Astrocyte (in vitro differentiated cells and primary cell): ENCODE measurements around the gene POLE. TPM values are rescaled to one million over a fixed set of nuclear protein-coding genes. Genes with fewer than 3 reads are reported as not detected.

Experiments used
- DNase-seq: peaks from one replicate; pipeline ENCODE4 v3.0.0-alpha.2; 2010; ENCODE audit warnings: low read depth
- FAIRE-seq: peaks from 2 replicates; lab custom pipeline; 2011; peaks lifted over from hg19 to GRCh38; lab: Jason Lieb, UNC
- H2AFZ ChIP-seq: 2 replicates; pipeline ENCODE4 v1.6.0; 2012; ENCODE audit warnings: low read depth, low read length, inconsistent platforms
- H3K27ac ChIP-seq: 2 replicates; pipeline ENCODE4 v1.5.1; 2011; ENCODE audit warnings: low read depth, low read length, inconsistent platforms
- H3K27me3 ChIP-seq: 2 replicates; pipeline ENCODE4 v1.6.0; 2011; ENCODE audit warnings: low read length, inconsistent platforms; ENCODE audit not compliant: insufficient read depth
- H3K36me3 ChIP-seq: 2 replicates; pipeline ENCODE4 v1.5.1; 2011; ENCODE audit warnings: low read length, inconsistent platforms; ENCODE audit not compliant: insufficient read depth
- H3K4me1 ChIP-seq: 2 replicates; pipeline ENCODE4 v1.5.1; 2011; ENCODE audit warnings: low read length, inconsistent platforms; ENCODE audit not compliant: insufficient read depth
- H3K4me2 ChIP-seq: 2 replicates; pipeline ENCODE4 v1.6.0; 2012; ENCODE audit warnings: low read length, inconsistent platforms
- H3K4me3 ChIP-seq: 2 replicates; pipeline ENCODE4 v1.5.1; 2011; ENCODE audit warnings: low read depth, mild to moderate bottlenecking, low read length, inconsistent platforms; ENCODE audit not compliant: insufficient read depth
- H3K79me2 ChIP-seq: 2 replicates; pipeline ENCODE4 v1.6.0; 2012; ENCODE audit warnings: mild to moderate bottlenecking, low read length, inconsistent platforms; ENCODE audit not compliant: insufficient read depth
- H3K9ac ChIP-seq: 2 replicates; pipeline ENCODE4 v1.6.0; 2012; ENCODE audit warnings: mild to moderate bottlenecking, low read length, inconsistent platforms
- H3K9me3 ChIP-seq: 2 replicates; pipeline ENCODE4 v1.5.1; 2012; ENCODE audit warnings: low read depth, mild to moderate bottlenecking, low read length, inconsistent platforms; ENCODE audit not compliant: insufficient read depth
- H4K20me1 ChIP-seq: 2 replicates; pipeline ENCODE4 v1.6.0; 2012; ENCODE audit warnings: low read length, inconsistent platforms; ENCODE audit not compliant: insufficient read depth
- H3K27ac Mint-ChIP-seq: one replicate; pipeline ENCODE4 v1.8.0; 2021; ENCODE audit warnings: mild to moderate bottlenecking, mixed read lengths; ENCODE audit not compliant: unreplicated experiment
- H3K27me3 Mint-ChIP-seq: one replicate; pipeline ENCODE4 v1.8.0; 2021; ENCODE audit warnings: low read depth, mixed read lengths; ENCODE audit not compliant: unreplicated experiment
- H3K36me3 Mint-ChIP-seq: one replicate; pipeline ENCODE4 v1.8.0; 2021; ENCODE audit warnings: low read depth, mixed read lengths; ENCODE audit not compliant: unreplicated experiment
- H3K4me1 Mint-ChIP-seq: one replicate; pipeline ENCODE4 v1.8.0; 2021; ENCODE audit warnings: low read depth, mixed read lengths; ENCODE audit not compliant: unreplicated experiment
- H3K4me3 Mint-ChIP-seq: one replicate; pipeline ENCODE4 v1.8.0; 2021; ENCODE audit warnings: mild to moderate bottlenecking, moderate library complexity, mixed read lengths; ENCODE audit not compliant: unreplicated experiment
- H3K9me3 Mint-ChIP-seq: one replicate; pipeline ENCODE4 v1.8.0; 2021; ENCODE audit warnings: mild to moderate bottlenecking, mixed read lengths; ENCODE audit not compliant: unreplicated experiment
- CTCF ChIP-seq: IDR thresholded peaks from 2 replicates; pipeline ENCODE4 v1.5.1; 2011; ENCODE audit warnings: low read depth, mild to moderate bottlenecking, inconsistent platforms, low read length, moderate library complexity; ENCODE audit not compliant: insufficient read depth
- EZH2 ChIP-seq: IDR thresholded peaks from 2 replicates; pipeline ENCODE4 v1.6.1; 2012; ENCODE audit warnings: mild to moderate bottlenecking, low read length, inconsistent platforms; ENCODE audit not compliant: insufficient read depth
- total RNA-seq: library from RNA; stranded (reverse); gene quantifications from 2 replicates; pipeline ENCODE4 v1.2.1, GENCODE V29; 2021

Gene POLE
- total RNA-seq, 1 donor from 2014 or later, result 15.4 TPM

GRCh38 chr12:132665794-132666193 lies 21.3 kb downstream of the POLE start:
- TF ChIP-seq CTCF (no peak), EZH2 (no peak)
- Mint-ChIP-seq H3K36me3 (peaks cover 21% of the 10 kb centered on the region), H3K27me3 (no peaks in the 10 kb centered on the region), H3K27ac (no peak overlapping the region), H3K9me3 (peaks cover 2% of the 10 kb centered on the region), H3K4me3 (no peak overlapping the region), H3K4me1 (no peaks in the 10 kb centered on the region)
- H2AFZ ChIP-seq, result no peak overlapping the region
- H3K79me2 ChIP-seq, result no peaks in the 10 kb centered on the region
- no peaks in the 10 kb centered on the region for H4K20me1 ChIP-seq
- no peak overlapping the region for H3K4me3 ChIP-seq
- H3K27me3 ChIP-seq, result no peaks in the 10 kb centered on the region
- H3K36me3 ChIP-seq, result peaks cover 17% of the 10 kb centered on the region
- H3K4me2 ChIP-seq, result no peak overlapping the region
- DNase-seq (no peak), FAIRE-seq (no peak)
- H3K27ac ChIP-seq, result no peak overlapping the region
- H3K9ac ChIP-seq, result no peak overlapping the region
- H3K4me1 ChIP-seq, result no peaks in the 10 kb centered on the region
- no peaks in the 10 kb centered on the region for H3K9me3 ChIP-seq

- no peak overlapping the region for H3K27ac ChIP-seq
- Mint-ChIP-seq H3K4me3 (no peak overlapping the region), H3K27me3 (no peaks in the 10 kb centered on the region), H3K36me3 (peaks cover 24% of the 10 kb centered on the region), H3K9me3 (peaks cover 2% of the 10 kb centered on the region), H3K4me1 (no peaks in the 10 kb centered on the region), H3K27ac (no peak overlapping the region)
- H3K36me3 ChIP-seq, result peaks cover 17% of the 10 kb centered on the region
- H3K79me2 ChIP-seq, result no peaks in the 10 kb centered on the region
- DNase-seq (no peak), FAIRE-seq (no peak)
- no peaks in the 10 kb centered on the region for H3K9me3 ChIP-seq
- no peaks in the 10 kb centered on the region for H3K27me3 ChIP-seq
- no peak overlapping the region for H3K4me2 ChIP-seq
- H4K20me1 ChIP-seq, result no peaks in the 10 kb centered on the region
- H3K4me3 ChIP-seq, result no peak overlapping the region
- H2AFZ ChIP-seq, result no peak overlapping the region
- TF ChIP-seq EZH2 (no peak), CTCF (no peak)
- H3K9ac ChIP-seq, result no peak overlapping the region
- H3K4me1 ChIP-seq, result no peaks in the 10 kb centered on the region
Observed at GRCh38 chr12:132665149-132665491, 22.0 kb downstream of the POLE start.

- Mint-ChIP-seq H3K36me3 (peaks cover 27% of the 10 kb centered on the region), H3K9me3 (peaks cover 2% of the 10 kb centered on the region), H3K27me3 (no peaks in the 10 kb centered on the region), H3K27ac (no peak overlapping the region), H3K4me3 (no peak overlapping the region), H3K4me1 (no peaks in the 10 kb centered on the region)
- H3K4me1 ChIP-seq, result no peaks in the 10 kb centered on the region
- H3K4me2 ChIP-seq, result no peak overlapping the region
- no peaks in the 10 kb centered on the region for H3K9me3 ChIP-seq
- no peak overlapping the region for H3K9ac ChIP-seq
- no peaks in the 10 kb centered on the region for H3K79me2 ChIP-seq
- no peak for FAIRE-seq
- no peak overlapping the region for H3K27ac ChIP-seq
- no peaks in the 10 kb centered on the region for H3K27me3 ChIP-seq
- H2AFZ ChIP-seq, result no peak overlapping the region
- H4K20me1 ChIP-seq, result no peaks in the 10 kb centered on the region
- H3K4me3 ChIP-seq, result no peak overlapping the region
- no peak for DNase-seq
- H3K36me3 ChIP-seq, result peaks cover 17% of the 10 kb centered on the region
- TF ChIP-seq CTCF, result no peak
- no peak for TF ChIP-seq EZH2
Observed at GRCh38 chr12:132664206-132665148, 22.7 kb downstream of the POLE start.
